ENCODE results near the gene EXOC6B.

EXOC6B gene

GRCh38 chr2:72638600-72639211 is 187.1 kb downstream of the EXOC6B start:
- Histone ChIP-seq H3K79me1 (ENCODE audit: low read length) (no peaks in the 10 kb centered on the region), H3K18ac (ENCODE audit: low read length) (no peak overlapping the region), H2BK120ac (ENCODE audit: insufficient read depth, low read length, poor library complexity) (no peak overlapping the region), H3K4me2 (ENCODE audit: low read length) (no peak overlapping the region), H4K8ac (ENCODE audit: low read depth, low read length) (no peak overlapping the region), H3K36me3 (ENCODE audit: control insufficient read depth in 1 of 2, insufficient read depth in 2 of 2, low read length in 2 of 2) (no peaks in the 10 kb centered on the region), H2AK5ac (ENCODE audit: low read length) (no peak overlapping the region), H3K9ac (ENCODE audit: low read length) (no peak overlapping the region), H4K12ac (ENCODE audit: low read depth, low read length) (no peak overlapping the region), H3K4ac (ENCODE audit: low read depth, low read length) (no peak overlapping the region), H3K4me3 (ENCODE audit: low read depth, low read length) (no peak overlapping the region), H3K79me2 (ENCODE audit: control insufficient read depth, insufficient read depth, low read length, poor library complexity) (no peaks in the 10 kb centered on the region), H2BK5ac (ENCODE audit: low read depth, low read length, poor library complexity) (no peak overlapping the region), H3K27me3 (ENCODE audit: insufficient read depth, low read length) (no peaks in the 10 kb centered on the region), H3K14ac (ENCODE audit: low read length) (no peak overlapping the region), H3K27ac (ENCODE audit: low read depth, low read length) (no peak overlapping the region), H4K91ac (ENCODE audit: low read depth, low read length) (no peak overlapping the region), H2BK12ac (ENCODE audit: low read length) (no peak overlapping the region), H2AFZ (ENCODE audit: insufficient read depth, low read length, poor library complexity) (no peak overlapping the region), H3K9me3 (ENCODE audit: insufficient read depth, low read depth, low read length) (peaks cover 4% of the 10 kb centered on the region), H3K23ac (ENCODE audit: low read length) (no peak overlapping the region), H3K4me1 (ENCODE audit: control insufficient read depth in 1 of 2, insufficient read depth in 2 of 2, low read length in 2 of 2) (no peaks in the 10 kb centered on the region)
- DNase-seq: no peak
- WGBS (ENCODE audit: extremely low coverage, insufficient coverage, insufficient read length): no CpG with 5 or more reads among the region's 6 CpGs

GRCh38 chr2:72636210-72636609 is 189.6 kb downstream of the EXOC6B start:
- WGBS (ENCODE audit: extremely low coverage, insufficient coverage, insufficient read length): 90% methylated on average over 1 of the region's 3 CpGs
- Histone ChIP-seq H3K4ac (ENCODE audit: low read depth, low read length) (no peak overlapping the region), H2BK120ac (ENCODE audit: insufficient read depth, low read length, poor library complexity) (no peak overlapping the region), H3K36me3 (ENCODE audit: control insufficient read depth in 1 of 2, insufficient read depth in 2 of 2, low read length in 2 of 2) (no peaks in the 10 kb centered on the region), H3K14ac (ENCODE audit: low read length) (no peak overlapping the region), H3K18ac (ENCODE audit: low read length) (no peak overlapping the region), H3K27ac (ENCODE audit: low read depth, low read length) (no peak overlapping the region), H2AFZ (ENCODE audit: insufficient read depth, low read length, poor library complexity) (no peak overlapping the region), H4K12ac (ENCODE audit: low read depth, low read length) (no peak overlapping the region), H4K8ac (ENCODE audit: low read depth, low read length) (no peak overlapping the region), H3K9me3 (ENCODE audit: insufficient read depth, low read depth, low read length) (no peaks in the 10 kb centered on the region), H3K4me2 (ENCODE audit: low read length) (no peak overlapping the region), H2BK12ac (ENCODE audit: low read length) (no peak overlapping the region), H2BK5ac (ENCODE audit: low read depth, low read length, poor library complexity) (no peak overlapping the region), H3K23ac (ENCODE audit: low read length) (no peak overlapping the region), H3K79me2 (ENCODE audit: control insufficient read depth, insufficient read depth, low read length, poor library complexity) (no peaks in the 10 kb centered on the region), H3K27me3 (ENCODE audit: insufficient read depth, low read length) (no peaks in the 10 kb centered on the region), H3K4me1 (ENCODE audit: control insufficient read depth in 1 of 2, insufficient read depth in 2 of 2, low read length in 2 of 2) (no peaks in the 10 kb centered on the region), H4K91ac (ENCODE audit: low read depth, low read length) (no peak overlapping the region), H3K9ac (ENCODE audit: low read length) (no peak overlapping the region), H3K4me3 (ENCODE audit: low read depth, low read length) (no peak overlapping the region), H3K79me1 (ENCODE audit: low read length) (no peaks in the 10 kb centered on the region), H2AK5ac (ENCODE audit: low read length) (no peak overlapping the region)
- DNase-seq: no peak

GRCh38 chr2:72630767-72631166 is 195.1 kb downstream of the EXOC6B start:
- no peak overlapping the region for H3K4me2 ChIP-seq (ENCODE audit: low read length)
- WGBS (ENCODE audit: extremely low coverage, insufficient coverage, insufficient read length): no CpG with 5 or more reads among the region's 2 CpGs
- H2AFZ ChIP-seq (ENCODE audit: insufficient read depth, low read length, poor library complexity): no peak overlapping the region

GRCh38 chr2:72629062-72629461 is 196.8 kb downstream of the EXOC6B start:
- H4K12ac ChIP-seq (ENCODE audit: low read depth, low read length): no peak overlapping the region
- no CpG with 5 or more reads among the region's 1 CpG for WGBS (ENCODE audit: extremely low coverage, insufficient coverage, insufficient read length)
- H2AFZ ChIP-seq (ENCODE audit: insufficient read depth, low read length, poor library complexity): no peak overlapping the region
- H2BK120ac ChIP-seq (ENCODE audit: insufficient read depth, low read length, poor library complexity): no peak overlapping the region
- H4K91ac ChIP-seq (ENCODE audit: low read depth, low read length): no peak overlapping the region
- no peak overlapping the region for H3K4me3 ChIP-seq (ENCODE audit: low read depth, low read length)
- no peaks in the 10 kb centered on the region for H3K36me3 ChIP-seq (ENCODE audit: control insufficient read depth in 1 of 2, insufficient read depth in 2 of 2, low read length in 2 of 2)
- H2BK12ac ChIP-seq (ENCODE audit: low read length): no peak overlapping the region
- H3K79me2 ChIP-seq (ENCODE audit: control insufficient read depth, insufficient read depth, low read length, poor library complexity): no peaks in the 10 kb centered on the region
- H3K23ac ChIP-seq (ENCODE audit: low read length): no peak overlapping the region
- H3K4me2 ChIP-seq (ENCODE audit: low read length): no peak overlapping the region
- no peak overlapping the region for H3K27ac ChIP-seq (ENCODE audit: low read depth, low read length)
- H3K4ac ChIP-seq (ENCODE audit: low read depth, low read length): no peak overlapping the region
- no peak overlapping the region for H2AK5ac ChIP-seq (ENCODE audit: low read length)
- no peak overlapping the region for H3K9ac ChIP-seq (ENCODE audit: low read length)
- no peaks in the 10 kb centered on the region for H3K79me1 ChIP-seq (ENCODE audit: low read length)
- H2BK5ac ChIP-seq (ENCODE audit: low read depth, low read length, poor library complexity): no peak overlapping the region
- H3K18ac ChIP-seq (ENCODE audit: low read length): no peak overlapping the region
- no peak overlapping the region for H4K8ac ChIP-seq (ENCODE audit: low read depth, low read length)
- DNase-seq: no peak
- no peaks in the 10 kb centered on the region for H3K27me3 ChIP-seq (ENCODE audit: insufficient read depth, low read length)
- no peaks in the 10 kb centered on the region for H3K4me1 ChIP-seq (ENCODE audit: control insufficient read depth in 1 of 2, insufficient read depth in 2 of 2, low read length in 2 of 2)
- H3K9me3 ChIP-seq (ENCODE audit: insufficient read depth, low read depth, low read length): no peaks in the 10 kb centered on the region
- no peak overlapping the region for H3K14ac ChIP-seq (ENCODE audit: low read length)

More at GRCh38 chr2:72630767-72631166, 195.1 kb downstream of the EXOC6B start:
- H3K4me3 ChIP-seq (ENCODE audit: low read depth, low read length): no peak overlapping the region
- H2BK5ac ChIP-seq (ENCODE audit: low read depth, low read length, poor library complexity): no peak overlapping the region
- H3K27ac ChIP-seq (ENCODE audit: low read depth, low read length): no peak overlapping the region
- no peak overlapping the region for H3K23ac ChIP-seq (ENCODE audit: low read length)
- no peak overlapping the region for H2BK120ac ChIP-seq (ENCODE audit: insufficient read depth, low read length, poor library complexity)
- H4K91ac ChIP-seq (ENCODE audit: low read depth, low read length): no peak overlapping the region
- H3K36me3 ChIP-seq (ENCODE audit: control insufficient read depth in 1 of 2, insufficient read depth in 2 of 2, low read length in 2 of 2): no peaks in the 10 kb centered on the region
- H3K79me1 ChIP-seq (ENCODE audit: low read length): no peaks in the 10 kb centered on the region
- no peaks in the 10 kb centered on the region for H3K27me3 ChIP-seq (ENCODE audit: insufficient read depth, low read length)
- H3K4ac ChIP-seq (ENCODE audit: low read depth, low read length): no peak overlapping the region
- no peak overlapping the region for H2AK5ac ChIP-seq (ENCODE audit: low read length)
- H4K8ac ChIP-seq (ENCODE audit: low read depth, low read length): no peak overlapping the region
- no peaks in the 10 kb centered on the region for H3K4me1 ChIP-seq (ENCODE audit: control insufficient read depth in 1 of 2, insufficient read depth in 2 of 2, low read length in 2 of 2)
- no peaks in the 10 kb centered on the region for H3K79me2 ChIP-seq (ENCODE audit: control insufficient read depth, insufficient read depth, low read length, poor library complexity)
- no peak overlapping the region for H4K12ac ChIP-seq (ENCODE audit: low read depth, low read length)
- no peak for DNase-seq
- no peak overlapping the region for H2BK12ac ChIP-seq (ENCODE audit: low read length)
- no peak overlapping the region for H3K9ac ChIP-seq (ENCODE audit: low read length)
- no peak overlapping the region for H3K18ac ChIP-seq (ENCODE audit: low read length)
- H3K14ac ChIP-seq (ENCODE audit: low read length): no peak overlapping the region
- no peaks in the 10 kb centered on the region for H3K9me3 ChIP-seq (ENCODE audit: insufficient read depth, low read depth, low read length)
